ENCODE results near the gene B3GAT1.
"Not testable (repeated sequence)": the region's sequence is repeated elsewhere in the genome, so short reads cannot be mapped to it uniquely, and the experiment has no call there.

Gene B3GAT1, protein sequence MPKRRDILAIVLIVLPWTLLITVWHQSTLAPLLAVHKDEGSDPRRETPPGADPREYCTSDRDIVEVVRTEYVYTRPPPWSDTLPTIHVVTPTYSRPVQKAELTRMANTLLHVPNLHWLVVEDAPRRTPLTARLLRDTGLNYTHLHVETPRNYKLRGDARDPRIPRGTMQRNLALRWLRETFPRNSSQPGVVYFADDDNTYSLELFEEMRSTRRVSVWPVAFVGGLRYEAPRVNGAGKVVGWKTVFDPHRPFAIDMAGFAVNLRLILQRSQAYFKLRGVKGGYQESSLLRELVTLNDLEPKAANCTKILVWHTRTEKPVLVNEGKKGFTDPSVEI

DNA sequence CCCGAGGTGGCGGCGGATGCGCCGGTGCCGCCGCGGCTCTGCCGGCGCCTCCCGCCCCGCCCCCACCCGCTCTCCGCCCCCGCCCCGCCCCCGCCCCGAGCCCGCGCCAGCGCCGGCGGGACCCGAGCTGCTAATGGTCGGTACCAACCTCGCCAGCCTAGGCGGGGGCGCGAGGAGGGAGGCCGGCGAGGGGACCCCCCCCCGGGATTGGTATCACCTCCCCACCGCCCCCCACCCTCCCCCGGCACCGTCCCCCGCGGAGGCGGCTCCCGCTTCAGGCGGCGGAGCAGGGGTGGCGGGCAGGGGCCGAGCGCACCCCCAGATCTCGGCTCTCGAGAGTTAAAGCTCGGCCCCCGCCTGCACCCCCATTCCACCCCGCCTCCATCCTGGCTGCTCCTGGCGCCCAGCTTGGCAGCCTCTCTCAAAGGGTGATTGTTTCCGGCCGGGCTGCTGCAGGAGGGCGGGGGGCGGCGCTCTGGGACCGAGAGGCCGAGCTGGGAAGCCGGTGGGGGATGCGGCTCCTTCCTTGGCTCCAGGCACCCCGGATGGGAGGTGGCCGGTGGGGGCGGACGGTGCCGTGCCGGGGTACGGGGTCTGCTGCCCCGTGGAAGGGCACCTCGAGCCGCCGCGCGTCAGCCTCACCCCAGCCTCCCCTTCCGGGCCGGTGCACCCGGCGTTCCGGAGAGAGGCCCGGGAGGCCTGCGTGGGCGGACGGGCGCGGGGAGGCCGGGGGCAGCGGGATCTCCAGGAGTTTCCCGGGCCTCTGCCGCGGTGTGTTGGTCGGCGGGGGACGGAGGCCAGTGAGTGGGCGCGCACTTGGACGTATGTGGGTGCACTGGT is at the start of gene B3GAT1:
Gene B3GAT1 (minus strand): TSS at position 40 of the 840 bp plus-strand sequence. CDS start 24,583 bp downstream, outside the sequence.
- no peak for TF ChIP-seq ZNF274 (IDR thresholded peaks at IDR 0.05; ENCODE audit: low read depth, low read length)
- H3K4me3 ChIP-seq (ENCODE audit: low read length) = no peak within 1 kb of the TSS

DNA sequence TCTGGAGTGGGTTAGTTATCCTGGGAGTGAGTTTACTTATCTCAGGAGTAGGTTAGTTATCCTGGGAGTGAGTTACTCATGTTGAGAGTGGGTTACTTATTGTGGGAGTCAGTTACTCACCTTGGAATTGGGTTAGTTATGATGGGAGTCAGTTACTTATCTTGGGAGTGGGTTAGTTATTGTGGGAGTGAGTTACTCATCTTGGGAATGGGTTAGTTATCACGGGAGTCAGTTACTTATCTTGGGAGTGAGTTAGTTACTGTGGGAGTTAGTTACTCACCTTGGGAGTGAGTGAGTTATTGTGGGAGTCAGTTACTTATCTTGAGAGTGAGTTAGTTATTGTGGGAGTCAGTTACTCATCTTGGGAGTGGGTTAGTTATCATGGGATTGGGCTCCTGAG is 49.6 kb upstream of the B3GAT1 start:
- TF ChIP-seq ZNF274 (IDR thresholded peaks at IDR 0.05; ENCODE audit: low read depth, low read length) = no peak

DNA sequence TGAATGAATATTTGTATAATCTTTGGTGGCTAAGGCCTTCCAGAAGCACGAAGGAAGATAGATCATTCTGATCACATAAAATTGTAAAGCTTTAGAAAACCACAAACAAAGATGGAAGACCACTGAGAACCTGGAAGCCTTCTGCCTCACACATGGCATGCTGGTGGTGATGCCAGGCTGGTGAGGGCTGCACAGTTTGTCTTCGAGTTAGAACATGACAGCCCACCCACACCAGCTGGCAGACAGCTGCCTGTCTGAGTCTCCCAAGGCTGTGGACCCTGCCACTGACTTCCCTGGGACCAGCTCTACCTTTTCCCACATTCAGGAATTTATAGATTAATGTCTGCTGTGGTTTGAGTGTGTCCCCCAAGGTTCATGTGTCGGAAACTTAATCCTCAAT is 48.8 kb upstream of the B3GAT1 start:
- no peak for TF ChIP-seq ZNF274 (IDR thresholded peaks at IDR 0.05; ENCODE audit: low read depth, low read length)
- no peak overlapping the region for H3K4me3 ChIP-seq (ENCODE audit: low read length)

More for the DNA sequence above, 49.6 kb upstream of the B3GAT1 start:
- H3K4me3 ChIP-seq (ENCODE audit: low read length) = no peak overlapping the region

DNA sequence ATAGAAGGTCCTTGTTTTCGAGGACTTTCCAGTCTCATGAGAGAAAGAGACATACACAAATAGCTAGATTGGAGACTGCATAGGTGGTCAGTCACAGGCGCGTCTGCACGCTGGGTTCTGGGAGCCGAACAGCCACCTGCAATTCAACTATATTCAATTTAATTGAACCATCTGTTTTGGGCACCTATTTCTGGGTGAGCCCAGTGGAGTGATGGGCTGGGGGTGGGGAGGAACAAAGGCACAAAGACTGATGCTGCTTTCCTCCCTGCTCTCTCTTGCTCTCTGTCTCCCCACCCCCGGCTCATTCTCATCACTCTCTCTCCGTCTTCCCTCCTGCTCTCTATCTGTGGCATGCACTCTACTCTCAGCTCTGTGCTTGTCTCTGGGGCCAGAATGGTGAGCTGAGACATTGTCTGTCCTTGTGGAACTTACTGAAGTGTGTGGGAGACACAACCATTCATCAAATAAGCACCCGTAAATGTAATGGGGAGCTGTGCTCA is 48.1 kb upstream of the B3GAT1 start:
- H3K4me3 ChIP-seq (ENCODE audit: low read length) = no peak overlapping the region
- no peak for TF ChIP-seq ZNF274 (IDR thresholded peaks at IDR 0.05; ENCODE audit: low read depth, low read length)

DNA sequence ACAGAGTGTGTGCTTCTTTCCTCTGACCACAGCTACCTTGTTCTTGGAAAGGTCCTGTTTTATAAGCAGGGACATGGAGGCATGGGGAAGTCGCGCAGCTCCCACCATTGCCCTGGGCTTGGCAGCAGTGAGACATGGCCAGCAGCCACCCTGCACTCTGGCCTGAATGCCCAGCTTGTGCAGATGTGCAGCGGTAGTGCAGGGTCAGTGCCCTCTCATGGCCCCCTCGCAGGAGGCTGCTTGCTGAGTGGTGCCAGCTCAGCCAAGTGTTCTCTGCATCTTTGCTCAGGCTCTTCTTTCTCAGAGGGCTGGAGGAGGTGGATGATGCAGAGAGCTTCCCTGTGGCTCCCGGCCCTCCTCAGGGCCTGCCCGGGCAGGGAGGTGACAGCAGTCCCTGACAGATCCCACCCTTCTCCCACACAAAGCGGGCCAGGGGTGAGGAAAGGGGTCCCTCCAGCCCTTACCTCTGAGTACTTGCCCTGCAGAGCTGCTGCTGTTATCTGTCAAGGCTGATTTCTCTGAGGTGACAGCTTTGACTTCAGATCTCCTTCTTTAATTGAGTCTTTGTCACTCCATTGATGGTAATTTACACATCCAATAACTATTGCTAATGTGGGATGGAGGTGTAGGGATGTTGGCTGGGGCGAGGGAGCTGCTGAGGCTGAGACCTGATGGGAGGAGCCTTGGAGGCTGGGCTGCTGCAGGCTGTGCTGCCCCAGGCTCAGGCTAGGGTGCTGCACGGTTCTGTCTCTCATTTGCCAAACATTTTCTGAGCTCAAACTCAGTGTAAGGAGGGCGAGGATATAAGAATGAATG is 47.4 kb upstream of the B3GAT1 start:
- H3K4me3 ChIP-seq (ENCODE audit: low read length) = no peak overlapping the region
- no peak for TF ChIP-seq ZNF274 (IDR thresholded peaks at IDR 0.05; ENCODE audit: low read depth, low read length)

DNA sequence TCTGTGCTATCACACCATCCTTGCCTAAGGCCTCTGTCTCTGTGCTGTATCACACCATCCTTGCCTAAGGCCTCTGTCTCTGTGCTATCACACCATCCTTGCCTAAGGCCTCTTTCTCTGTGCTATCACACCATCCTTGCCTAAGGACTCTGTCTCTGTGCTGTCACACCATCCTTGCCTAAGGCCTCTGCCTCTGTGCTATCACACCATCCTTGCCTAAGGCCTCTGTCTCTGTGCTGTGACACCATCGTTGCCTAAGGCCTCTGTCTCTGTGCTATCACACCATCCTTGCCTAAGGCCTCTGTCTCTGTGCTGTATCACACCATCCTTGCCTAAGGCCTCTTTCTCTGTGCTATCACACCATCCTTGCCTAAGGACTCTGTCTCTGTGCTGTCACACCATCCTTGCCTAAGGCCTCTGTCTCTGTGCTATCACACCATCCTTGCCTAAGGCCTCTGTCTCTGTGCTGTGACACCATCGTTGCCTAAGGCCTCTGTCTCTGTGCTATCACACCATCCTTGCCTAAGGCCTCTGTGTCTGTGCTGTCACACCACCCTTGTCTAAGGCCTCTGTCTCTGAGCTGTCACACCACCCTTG is 45.5 kb upstream of the B3GAT1 start:
- H3K4me3 ChIP-seq (ENCODE audit: low read length) = not testable (repeated sequence)

DNA sequence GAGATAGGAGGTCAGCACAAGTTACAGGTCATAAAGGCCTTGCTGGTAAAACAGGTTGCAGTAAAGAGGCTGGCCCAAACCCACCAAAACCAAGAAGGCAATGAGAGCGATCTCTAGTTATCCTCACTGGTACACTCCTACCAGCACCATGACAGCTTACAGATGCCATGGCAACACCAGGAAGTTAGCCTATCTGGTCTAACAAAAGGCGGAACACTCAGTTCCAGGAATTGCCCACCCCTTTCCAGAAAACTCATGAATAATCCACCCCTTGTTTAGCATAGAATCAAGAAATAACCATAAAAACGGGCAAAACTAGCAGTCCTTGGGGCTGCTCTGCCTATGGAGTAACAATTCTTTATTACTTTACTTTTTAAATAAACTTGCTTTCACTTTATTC is 43.5 kb upstream of the B3GAT1 start:
- no peak overlapping the region for H3K4me3 ChIP-seq (ENCODE audit: low read length)
- no peak for TF ChIP-seq ZNF274 (IDR thresholded peaks at IDR 0.05; ENCODE audit: low read depth, low read length)

DNA sequence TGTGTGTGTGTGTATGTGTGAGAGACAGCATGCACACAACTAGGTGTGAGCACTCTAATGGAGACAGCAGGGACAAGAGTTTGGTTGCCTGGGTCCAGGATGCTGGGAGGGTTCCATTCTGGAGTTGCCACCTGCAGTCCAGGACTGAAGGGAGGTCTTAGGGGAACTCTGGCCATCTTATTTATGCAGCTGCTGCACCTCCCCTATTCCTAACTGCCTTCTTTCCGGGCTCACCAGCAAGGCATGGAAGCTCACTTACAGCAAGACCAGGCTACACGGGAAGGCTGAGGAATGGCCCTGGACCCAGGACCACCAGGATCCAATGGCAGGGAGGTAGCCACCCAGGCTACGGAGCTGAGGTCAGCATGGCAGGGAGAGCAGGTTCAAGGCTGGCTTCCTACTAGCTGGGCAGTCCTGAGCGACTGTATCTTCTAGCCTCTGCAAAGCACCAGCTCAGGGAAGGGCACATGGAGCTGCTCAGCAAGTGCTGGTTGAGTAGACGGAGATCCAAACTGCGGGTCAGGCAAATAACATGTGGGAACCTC is 42.2 kb upstream of the B3GAT1 start:
- TF ChIP-seq ZNF274 (IDR thresholded peaks at IDR 0.05; ENCODE audit: low read depth, low read length) = no peak
- no peak overlapping the region for H3K4me3 ChIP-seq (ENCODE audit: low read length)

DNA sequence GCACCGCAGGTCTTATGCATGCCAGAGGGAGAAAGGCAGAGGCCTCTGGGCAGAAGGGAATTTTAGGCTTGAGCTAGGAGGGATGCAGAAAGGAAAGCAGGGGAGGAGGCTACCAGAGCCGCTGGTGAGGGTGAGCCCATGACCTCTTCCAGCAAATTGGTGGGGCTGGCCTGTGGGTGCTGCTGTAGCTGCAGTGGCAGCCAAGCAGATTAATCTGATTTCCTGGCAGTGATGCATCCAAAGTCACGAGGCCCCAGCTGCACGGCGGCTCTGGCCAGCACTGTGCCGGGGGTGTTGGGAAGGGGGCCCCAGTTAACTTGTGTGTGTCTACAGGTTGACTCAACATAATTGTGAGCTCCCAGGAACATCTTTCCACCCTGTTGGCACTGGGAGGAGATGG is 41.4 kb upstream of the B3GAT1 start:
- H3K4me3 ChIP-seq (ENCODE audit: low read length) = no peak overlapping the region
- TF ChIP-seq ZNF274 (IDR thresholded peaks at IDR 0.05; ENCODE audit: low read depth, low read length) = no peak

DNA sequence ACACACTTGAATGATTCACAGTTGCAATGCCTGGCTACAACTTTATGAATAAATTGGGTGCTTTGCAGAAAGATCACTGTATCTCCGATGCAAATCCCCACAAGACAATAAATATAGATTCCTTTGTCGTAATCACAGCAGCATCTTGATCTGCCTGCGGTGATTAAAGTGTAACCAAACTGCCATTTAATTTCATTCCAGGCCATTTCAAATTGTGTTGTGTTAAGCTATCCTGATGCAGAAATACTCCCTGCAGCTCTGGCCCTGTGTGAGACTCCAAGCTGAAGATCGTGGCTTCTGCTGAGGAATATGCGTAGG is 40.8 kb upstream of the B3GAT1 start:
- no peak for TF ChIP-seq ZNF274 (IDR thresholded peaks at IDR 0.05; ENCODE audit: low read depth, low read length)
- no peak overlapping the region for H3K4me3 ChIP-seq (ENCODE audit: low read length)

DNA sequence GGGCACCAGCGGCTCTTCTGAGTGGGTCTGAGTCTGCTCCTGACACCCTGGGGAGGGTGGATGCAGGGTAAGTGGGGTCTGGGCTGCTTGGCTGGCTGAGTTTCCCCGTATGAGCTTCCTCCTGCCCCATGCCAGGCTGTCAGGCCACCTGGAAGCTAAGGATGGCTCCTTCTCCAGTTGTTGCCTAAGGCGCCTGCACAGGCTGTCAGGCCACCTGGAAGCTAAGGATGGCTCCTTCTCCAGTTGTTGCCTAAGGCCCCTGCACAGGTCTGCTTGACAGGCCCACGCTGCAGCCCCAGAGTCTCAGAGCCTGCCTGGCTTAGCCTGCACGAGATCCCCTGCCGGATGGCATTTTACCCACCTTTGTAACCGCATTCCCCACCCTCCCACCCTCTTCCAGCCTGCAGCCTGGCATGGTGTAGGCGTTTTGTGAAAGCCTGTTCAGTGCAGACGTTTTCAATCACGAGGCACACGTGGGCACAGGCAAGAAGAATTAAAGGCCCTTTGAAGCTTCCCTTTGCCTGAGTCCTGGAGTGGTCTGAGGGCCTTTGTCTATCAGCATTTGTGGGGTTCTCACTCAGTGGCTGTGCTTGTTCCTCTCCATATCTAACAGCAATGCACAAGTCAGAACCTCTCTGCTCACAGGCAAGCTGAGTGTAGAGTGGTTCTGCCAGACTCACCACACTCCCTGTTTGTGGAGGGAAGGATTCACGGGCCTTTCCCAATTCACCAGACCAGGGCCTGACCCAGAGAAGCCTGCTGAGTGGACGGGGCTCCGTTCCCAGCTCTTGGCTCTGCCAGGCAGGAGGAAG is 40.2 kb upstream of the B3GAT1 start:
- no peak for TF ChIP-seq ZNF274 (IDR thresholded peaks at IDR 0.05; ENCODE audit: low read depth, low read length)
- H3K4me3 ChIP-seq (ENCODE audit: low read length) = no peak overlapping the region

DNA sequence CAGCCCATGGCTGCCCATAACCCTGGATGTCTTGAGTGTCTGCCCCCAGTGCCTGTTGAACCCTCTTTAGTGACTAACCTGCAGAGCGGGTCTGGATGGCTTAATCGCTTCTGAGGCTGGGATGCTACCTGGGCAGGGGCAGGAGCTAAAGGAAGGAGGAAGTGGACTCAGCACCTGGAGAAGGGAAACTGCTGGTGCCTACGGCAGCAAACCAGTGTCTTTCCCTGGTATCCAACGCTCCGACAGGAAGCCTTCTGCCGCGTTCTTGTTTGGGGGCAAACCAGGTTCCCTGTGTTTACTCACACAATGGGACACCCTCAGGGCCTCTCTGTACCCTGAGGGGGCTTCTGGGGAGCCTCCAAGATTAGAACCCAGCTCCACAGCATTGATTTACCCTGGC is 38.1 kb upstream of the B3GAT1 start:
- no peak for TF ChIP-seq ZNF274 (IDR thresholded peaks at IDR 0.05; ENCODE audit: low read depth, low read length)

DNA sequence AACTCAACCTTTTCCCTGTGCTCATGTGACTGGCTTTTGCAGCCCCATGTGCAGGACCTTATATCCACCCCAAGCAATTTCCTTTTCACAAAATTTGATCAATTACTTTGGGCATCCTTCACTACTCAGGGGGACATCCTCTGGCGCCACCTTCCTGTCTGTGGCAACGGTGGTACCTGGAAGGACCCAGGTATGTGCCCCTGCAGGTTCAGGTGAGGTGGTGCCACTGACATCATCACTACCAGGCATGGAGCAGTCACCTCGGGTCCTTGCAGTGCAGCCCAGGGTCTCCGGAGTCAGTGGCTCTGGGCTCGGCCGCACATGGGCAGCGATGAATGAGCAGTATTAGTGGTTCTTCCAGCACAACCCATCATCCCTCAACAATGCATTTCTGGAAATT is 37.7 kb upstream of the B3GAT1 start:
- TF ChIP-seq ZNF274 (IDR thresholded peaks at IDR 0.05; ENCODE audit: low read depth, low read length) = no peak
- H3K4me3 ChIP-seq (ENCODE audit: low read length) = no peak overlapping the region

More for the DNA sequence above, 38.1 kb upstream of the B3GAT1 start:
- H3K4me3 ChIP-seq (ENCODE audit: low read length) = no peak overlapping the region

Data from GM08714 (cell line).